ENCODE data around the gene PILRA. TPM values are rescaled to one million over a fixed set of nuclear protein-coding genes. Genes with fewer than 3 reads are reported as not detected.

The PILRA gene
- total and polyA plus RNA-seq, 10 of the 15 experiments (the other 5 are each of a cell fraction or from before 2014, with no cell fraction given), result 6.6 to 43.3 (median 11.5) TPM

DNA sequence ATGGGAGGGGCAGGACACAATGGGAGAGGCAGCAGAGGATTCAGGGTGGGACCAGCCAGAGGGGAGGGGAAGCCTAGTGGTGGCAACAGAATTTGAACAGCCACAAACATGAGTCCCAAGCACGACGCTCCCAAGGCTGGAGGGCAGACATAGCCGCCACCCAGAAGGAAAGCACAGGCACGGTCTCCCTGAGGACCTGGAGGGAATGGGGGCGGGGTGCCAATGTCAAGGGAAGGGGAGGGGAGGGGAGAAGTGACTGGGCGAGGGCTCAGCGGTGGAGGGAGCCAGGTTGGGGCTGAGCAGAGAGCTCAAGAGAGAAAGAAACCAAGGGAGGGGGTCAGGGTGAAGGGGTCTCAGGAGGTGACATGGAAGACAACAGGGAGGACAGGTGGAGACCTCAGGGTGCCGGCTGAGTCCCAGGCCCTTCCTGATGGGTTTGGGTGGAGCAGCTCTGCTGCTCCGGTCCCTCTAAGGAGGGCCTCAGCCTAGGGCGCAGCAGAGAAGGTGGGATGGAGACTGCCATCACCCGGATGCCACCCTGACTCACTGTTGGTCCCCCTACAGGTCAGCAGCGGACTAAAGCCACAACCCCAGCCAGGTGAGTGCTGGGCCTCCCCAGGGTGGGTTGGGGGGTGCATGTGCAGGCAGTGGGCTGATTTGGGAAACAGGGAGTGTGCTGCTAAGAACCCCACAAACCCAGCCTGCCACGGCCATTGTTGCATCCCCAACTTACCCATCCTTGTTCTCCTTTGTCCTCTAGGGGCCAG, 24.2 kb downstream of the PILRA start (continued):
- TF ChIP-seq, protein P1, sequence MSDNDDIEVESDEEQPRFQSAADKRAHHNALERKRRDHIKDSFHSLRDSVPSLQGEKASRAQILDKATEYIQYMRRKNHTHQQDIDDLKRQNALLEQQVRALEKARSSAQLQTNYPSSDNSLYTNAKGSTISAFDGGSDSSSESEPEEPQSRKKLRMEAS (IDR thresholded peaks at IDR 0.05; ENCODE audit: low read depth, low read length), result no peak
- TF ChIP-seq MTA3 (IDR thresholded peaks at IDR 0.05; ENCODE audit: borderline replicate concordance, low read length), result no peak
- TF ChIP-seq, protein P2, sequence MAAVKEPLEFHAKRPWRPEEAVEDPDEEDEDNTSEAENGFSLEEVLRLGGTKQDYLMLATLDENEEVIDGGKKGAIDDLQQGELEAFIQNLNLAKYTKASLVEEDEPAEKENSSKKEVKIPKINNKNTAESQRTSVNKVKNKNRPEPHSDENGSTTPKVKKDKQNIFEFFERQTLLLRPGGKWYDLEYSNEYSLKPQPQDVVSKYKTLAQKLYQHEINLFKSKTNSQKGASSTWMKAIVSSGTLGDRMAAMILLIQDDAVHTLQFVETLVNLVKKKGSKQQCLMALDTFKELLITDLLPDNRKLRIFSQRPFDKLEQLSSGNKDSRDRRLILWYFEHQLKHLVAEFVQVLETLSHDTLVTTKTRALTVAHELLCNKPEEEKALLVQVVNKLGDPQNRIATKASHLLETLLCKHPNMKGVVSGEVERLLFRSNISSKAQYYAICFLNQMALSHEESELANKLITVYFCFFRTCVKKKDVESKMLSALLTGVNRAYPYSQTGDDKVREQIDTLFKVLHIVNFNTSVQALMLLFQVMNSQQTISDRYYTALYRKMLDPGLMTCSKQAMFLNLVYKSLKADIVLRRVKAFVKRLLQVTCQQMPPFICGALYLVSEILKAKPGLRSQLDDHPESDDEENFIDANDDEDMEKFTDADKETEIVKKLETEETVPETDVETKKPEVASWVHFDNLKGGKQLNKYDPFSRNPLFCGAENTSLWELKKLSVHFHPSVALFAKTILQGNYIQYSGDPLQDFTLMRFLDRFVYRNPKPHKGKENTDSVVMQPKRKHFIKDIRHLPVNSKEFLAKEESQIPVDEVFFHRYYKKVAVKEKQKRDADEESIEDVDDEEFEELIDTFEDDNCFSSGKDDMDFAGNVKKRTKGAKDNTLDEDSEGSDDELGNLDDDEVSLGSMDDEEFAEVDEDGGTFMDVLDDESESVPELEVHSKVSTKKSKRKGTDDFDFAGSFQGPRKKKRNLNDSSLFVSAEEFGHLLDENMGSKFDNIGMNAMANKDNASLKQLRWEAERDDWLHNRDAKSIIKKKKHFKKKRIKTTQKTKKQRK (IDR thresholded peaks at IDR 0.05; ENCODE audit: low read depth, low read length), result no peak
- no peak for TF ChIP-seq ZNF622 (IDR thresholded peaks at IDR 0.05)
- TF ChIP-seq, protein P3, sequence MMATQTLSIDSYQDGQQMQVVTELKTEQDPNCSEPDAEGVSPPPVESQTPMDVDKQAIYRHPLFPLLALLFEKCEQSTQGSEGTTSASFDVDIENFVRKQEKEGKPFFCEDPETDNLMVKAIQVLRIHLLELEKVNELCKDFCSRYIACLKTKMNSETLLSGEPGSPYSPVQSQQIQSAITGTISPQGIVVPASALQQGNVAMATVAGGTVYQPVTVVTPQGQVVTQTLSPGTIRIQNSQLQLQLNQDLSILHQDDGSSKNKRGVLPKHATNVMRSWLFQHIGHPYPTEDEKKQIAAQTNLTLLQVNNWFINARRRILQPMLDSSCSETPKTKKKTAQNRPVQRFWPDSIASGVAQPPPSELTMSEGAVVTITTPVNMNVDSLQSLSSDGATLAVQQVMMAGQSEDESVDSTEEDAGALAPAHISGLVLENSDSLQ (IDR thresholded peaks at IDR 0.05), result no peak

DNA sequence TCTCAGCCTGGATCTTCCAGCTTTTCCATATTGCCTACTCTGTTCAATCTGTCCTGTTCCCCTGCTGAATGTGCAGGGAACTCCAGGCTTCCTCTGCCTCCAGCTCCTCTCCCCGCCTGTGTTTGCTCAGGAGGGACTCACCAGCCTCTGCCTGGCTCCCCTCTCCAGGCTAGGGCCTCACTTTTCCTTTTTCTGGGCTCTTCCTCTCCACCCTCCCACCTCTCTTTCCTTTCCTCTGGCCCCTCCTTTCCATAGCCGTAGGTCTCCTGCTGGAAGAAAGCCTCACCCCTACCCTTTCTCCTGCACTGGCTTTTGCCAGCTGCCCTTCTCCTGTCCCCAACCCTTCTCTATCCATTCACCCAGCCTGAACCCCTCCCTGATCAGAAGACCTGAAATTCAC, 25.0 kb downstream of the PILRA start:
- H3K79me2 ChIP-seq (ENCODE audit: control insufficient read depth, insufficient read depth, low read length), result no peaks in the 10 kb centered on the region
- SMC1A ChIA-PET (ENCODE audit: uncharacterized antibody, unreplicated experiment), result interaction anchor here (0.9 to 3.9 kb wide), 3 partner anchors 9 to 266 kb away, joined by 3 to 30 read pairs (median 27); no protein-coding TSS in a partner anchor
- 100% methylated on average over 2 of the region's 2 CpGs for WGBS (ENCODE audit: insufficient coverage, insufficient replicate concordance, low lambda C conversion rate, missing lambda C conversion rate)
- no peak for ATAC-seq
- CTCF ChIA-PET, result interaction anchor here (0.8 to 3.6 kb wide), 4 partner anchors 8 to 266 kb away, joined by 3 to 25 read pairs (median 4); no protein-coding TSS in a partner anchor
- RAD21 ChIA-PET (ENCODE audit: unreplicated experiment), result interaction anchor here (1.4 to 3.6 kb wide), 2 partner anchors 9 to 23 kb away, joined by 8 to 27 read pairs; no protein-coding TSS in a partner anchor
- H3K9ac ChIP-seq (ENCODE audit: control insufficient read depth, insufficient read depth, low read length), result no peak overlapping the region
- no peak overlapping the region for H3K4me2 ChIP-seq (ENCODE audit: control insufficient read depth, insufficient read depth)
- in situ Hi-C loops (cut with MboI), result no loop called here
- no peak overlapping the region for H2AFZ ChIP-seq (ENCODE audit: control insufficient read depth, low read depth, low read length)
- no peak overlapping the region for H3K27ac ChIP-seq (ENCODE audit: control insufficient read depth, insufficient read depth)
- H3K4me1 ChIP-seq (ENCODE audit: control insufficient read depth, insufficient read depth, low read length), result peaks cover 28% of the 10 kb centered on the region
- intact Hi-C loops (cut with micrococcal nuclease; ENCODE audit: unreplicated experiment), result no loop called here
- FAIRE-seq, result no peak
- no peak for DNase-seq (ENCODE audit: low read depth, low spot score)
- no peak overlapping the region for H3K4me3 ChIP-seq
- BruUV-seq (replicated peaks), result no TSS peak
- no peaks in the 10 kb centered on the region for H3K27me3 ChIP-seq (replicated peaks in 1 of 2; ENCODE audit: control insufficient read depth in 2 of 2, insufficient read depth in 2 of 2, low read length in 1 of 2)
- no peaks in the 10 kb centered on the region for H3K36me3 ChIP-seq (ENCODE audit: control insufficient read depth in 2 of 2, insufficient read depth in 2 of 2, low read length in 1 of 2)
- H4K20me1 ChIP-seq (ENCODE audit: control insufficient read depth, insufficient read depth), result no peaks in the 10 kb centered on the region
- POLR2A ChIA-PET, result interaction anchor here (3.7 kb wide), 1 partner anchor 13 kb away, joined by 33 read pairs; no protein-coding TSS in a partner anchor
- no peaks in the 10 kb centered on the region for H3K9me3 ChIP-seq (replicated peaks; ENCODE audit: control insufficient read depth, insufficient read depth, low read length)
- no peak for TF ChIP-seq YBX1 (IDR thresholded peaks at IDR 0.05)
- TF ChIP-seq, protein P4, sequence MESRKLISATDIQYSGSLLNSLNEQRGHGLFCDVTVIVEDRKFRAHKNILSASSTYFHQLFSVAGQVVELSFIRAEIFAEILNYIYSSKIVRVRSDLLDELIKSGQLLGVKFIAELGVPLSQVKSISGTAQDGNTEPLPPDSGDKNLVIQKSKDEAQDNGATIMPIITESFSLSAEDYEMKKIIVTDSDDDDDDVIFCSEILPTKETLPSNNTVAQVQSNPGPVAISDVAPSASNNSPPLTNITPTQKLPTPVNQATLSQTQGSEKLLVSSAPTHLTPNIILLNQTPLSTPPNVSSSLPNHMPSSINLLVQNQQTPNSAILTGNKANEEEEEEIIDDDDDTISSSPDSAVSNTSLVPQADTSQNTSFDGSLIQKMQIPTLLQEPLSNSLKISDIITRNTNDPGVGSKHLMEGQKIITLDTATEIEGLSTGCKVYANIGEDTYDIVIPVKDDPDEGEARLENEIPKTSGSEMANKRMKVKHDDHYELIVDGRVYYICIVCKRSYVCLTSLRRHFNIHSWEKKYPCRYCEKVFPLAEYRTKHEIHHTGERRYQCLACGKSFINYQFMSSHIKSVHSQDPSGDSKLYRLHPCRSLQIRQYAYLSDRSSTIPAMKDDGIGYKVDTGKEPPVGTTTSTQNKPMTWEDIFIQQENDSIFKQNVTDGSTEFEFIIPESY (IDR thresholded peaks at IDR 0.05), result no peak
- TF ChIP-seq, protein P5, sequence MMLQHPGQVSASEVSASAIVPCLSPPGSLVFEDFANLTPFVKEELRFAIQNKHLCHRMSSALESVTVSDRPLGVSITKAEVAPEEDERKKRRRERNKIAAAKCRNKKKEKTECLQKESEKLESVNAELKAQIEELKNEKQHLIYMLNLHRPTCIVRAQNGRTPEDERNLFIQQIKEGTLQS (IDR thresholded peaks at IDR 0.05; ENCODE audit: borderline replicate concordance, extremely low read depth, low read depth, low read length), result no peak
- TF ChIP-seq, protein P6, sequence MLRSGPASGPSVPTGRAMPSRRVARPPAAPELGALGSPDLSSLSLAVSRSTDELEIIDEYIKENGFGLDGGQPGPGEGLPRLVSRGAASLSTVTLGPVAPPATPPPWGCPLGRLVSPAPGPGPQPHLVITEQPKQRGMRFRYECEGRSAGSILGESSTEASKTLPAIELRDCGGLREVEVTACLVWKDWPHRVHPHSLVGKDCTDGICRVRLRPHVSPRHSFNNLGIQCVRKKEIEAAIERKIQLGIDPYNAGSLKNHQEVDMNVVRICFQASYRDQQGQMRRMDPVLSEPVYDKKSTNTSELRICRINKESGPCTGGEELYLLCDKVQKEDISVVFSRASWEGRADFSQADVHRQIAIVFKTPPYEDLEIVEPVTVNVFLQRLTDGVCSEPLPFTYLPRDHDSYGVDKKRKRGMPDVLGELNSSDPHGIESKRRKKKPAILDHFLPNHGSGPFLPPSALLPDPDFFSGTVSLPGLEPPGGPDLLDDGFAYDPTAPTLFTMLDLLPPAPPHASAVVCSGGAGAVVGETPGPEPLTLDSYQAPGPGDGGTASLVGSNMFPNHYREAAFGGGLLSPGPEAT (IDR thresholded peaks at IDR 0.05; ENCODE audit: low read depth), result no peak
- TF ChIP-seq TARDBP (IDR thresholded peaks at IDR 0.05; ENCODE audit: borderline replicate concordance), result no peak
